ENCODE data around the gene MRPL33. TPM values are rescaled to one million over a fixed set of nuclear protein-coding genes. Genes with fewer than 3 reads are reported as not detected.

Gene MRPL33
- total and polyA plus RNA-seq, 2 experiments from 2014 or later, result 80.5 to 310 TPM

DNA sequence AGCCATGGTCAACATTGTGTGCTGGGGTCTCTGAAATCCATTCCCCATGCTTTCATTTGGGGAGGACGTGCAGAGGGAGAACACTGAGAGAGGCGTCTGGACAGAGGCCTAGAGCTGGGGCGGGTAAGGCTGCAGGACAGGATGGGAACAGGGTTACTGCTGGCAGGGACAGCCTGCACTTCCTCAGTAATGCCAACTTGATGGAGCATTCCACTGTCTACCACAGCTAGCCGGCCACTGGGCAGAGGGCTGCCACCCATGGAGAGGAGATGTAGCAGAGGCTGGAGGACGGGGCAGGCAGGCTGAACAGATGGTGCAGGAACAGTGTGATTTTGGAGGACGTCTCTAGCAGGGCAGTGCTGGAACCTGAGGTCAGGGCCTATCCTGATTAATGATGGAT is 29.3 kb downstream of the MRPL33 start (continued):
- TF ChIP-seq, protein P1, sequence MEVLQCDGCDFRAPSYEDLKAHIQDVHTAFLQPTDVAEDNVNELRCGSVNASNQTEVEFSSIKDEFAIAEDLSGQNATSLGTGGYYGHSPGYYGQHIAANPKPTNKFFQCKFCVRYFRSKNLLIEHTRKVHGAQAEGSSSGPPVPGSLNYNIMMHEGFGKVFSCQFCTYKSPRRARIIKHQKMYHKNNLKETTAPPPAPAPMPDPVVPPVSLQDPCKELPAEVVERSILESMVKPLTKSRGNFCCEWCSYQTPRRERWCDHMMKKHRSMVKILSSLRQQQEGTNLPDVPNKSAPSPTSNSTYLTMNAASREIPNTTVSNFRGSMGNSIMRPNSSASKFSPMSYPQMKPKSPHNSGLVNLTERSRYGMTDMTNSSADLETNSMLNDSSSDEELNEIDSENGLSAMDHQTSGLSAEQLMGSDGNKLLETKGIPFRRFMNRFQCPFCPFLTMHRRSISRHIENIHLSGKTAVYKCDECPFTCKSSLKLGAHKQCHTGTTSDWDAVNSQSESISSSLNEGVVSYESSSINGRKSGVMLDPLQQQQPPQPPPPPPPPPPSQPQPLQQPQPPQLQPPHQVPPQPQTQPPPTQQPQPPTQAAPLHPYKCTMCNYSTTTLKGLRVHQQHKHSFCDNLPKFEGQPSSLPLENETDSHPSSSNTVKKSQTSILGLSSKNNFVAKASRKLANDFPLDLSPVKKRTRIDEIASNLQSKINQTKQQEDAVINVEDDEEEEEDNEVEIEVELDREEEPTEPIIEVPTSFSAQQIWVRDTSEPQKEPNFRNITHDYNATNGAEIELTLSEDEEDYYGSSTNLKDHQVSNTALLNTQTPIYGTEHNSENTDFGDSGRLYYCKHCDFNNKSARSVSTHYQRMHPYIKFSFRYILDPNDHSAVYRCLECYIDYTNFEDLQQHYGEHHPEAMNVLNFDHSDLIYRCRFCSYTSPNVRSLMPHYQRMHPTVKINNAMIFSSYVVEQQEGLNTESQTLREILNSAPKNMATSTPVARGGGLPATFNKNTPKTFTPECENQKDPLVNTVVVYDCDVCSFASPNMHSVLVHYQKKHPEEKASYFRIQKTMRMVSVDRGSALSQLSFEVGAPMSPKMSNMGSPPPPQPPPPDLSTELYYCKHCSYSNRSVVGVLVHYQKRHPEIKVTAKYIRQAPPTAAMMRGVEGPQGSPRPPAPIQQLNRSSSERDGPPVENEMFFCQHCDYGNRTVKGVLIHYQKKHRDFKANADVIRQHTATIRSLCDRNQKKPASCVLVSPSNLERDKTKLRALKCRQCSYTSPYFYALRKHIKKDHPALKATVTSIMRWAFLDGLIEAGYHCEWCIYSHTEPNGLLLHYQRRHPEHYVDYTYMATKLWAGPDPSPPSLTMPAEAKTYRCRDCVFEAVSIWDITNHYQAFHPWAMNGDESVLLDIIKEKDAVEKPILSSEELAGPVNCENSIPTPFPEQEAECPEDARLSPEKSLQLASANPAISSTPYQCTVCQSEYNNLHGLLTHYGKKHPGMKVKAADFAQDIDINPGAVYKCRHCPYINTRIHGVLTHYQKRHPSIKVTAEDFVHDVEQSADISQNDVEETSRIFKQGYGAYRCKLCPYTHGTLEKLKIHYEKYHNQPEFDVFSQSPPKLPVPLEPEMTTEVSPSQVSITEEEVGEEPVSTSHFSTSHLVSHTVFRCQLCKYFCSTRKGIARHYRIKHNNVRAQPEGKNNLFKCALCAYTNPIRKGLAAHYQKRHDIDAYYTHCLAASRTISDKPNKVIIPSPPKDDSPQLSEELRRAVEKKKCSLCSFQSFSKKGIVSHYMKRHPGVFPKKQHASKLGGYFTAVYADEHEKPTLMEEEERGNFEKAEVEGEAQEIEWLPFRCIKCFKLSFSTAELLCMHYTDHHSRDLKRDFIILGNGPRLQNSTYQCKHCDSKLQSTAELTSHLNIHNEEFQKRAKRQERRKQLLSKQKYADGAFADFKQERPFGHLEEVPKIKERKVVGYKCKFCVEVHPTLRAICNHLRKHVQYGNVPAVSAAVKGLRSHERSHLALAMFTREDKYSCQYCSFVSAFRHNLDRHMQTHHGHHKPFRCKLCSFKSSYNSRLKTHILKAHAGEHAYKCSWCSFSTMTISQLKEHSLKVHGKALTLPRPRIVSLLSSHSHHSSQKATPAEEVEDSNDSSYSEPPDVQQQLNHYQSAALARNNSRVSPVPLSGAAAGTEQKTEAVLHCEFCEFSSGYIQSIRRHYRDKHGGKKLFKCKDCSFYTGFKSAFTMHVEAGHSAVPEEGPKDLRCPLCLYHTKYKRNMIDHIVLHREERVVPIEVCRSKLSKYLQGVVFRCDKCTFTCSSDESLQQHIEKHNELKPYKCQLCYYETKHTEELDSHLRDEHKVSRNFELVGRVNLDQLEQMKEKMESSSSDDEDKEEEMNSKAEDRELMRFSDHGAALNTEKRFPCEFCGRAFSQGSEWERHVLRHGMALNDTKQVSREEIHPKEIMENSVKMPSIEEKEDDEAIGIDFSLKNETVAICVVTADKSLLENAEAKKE (CRISPR knock-in tag; IDR thresholded peaks at IDR 0.05), result no peak
- TF ChIP-seq POLR2AphosphoS5 (IDR thresholded peaks at IDR 0.05; ENCODE audit: low read depth) (no peak), ETS1 (IDR thresholded peaks at IDR 0.05) (no peak), EZH2phosphoT487 (IDR thresholded peaks at IDR 0.05; ENCODE audit: unreplicated experiment) (no peak), NANOG (IDR thresholded peaks at IDR 0.05; ENCODE audit: borderline replicate concordance) (no peak), CREB1 (CRISPR knock-in tag; IDR thresholded peaks at IDR 0.05; ENCODE audit: low read depth) (no peak), STAT1 (IDR thresholded peaks at IDR 0.05; ENCODE audit: unreplicated experiment) (no peak)

DNA sequence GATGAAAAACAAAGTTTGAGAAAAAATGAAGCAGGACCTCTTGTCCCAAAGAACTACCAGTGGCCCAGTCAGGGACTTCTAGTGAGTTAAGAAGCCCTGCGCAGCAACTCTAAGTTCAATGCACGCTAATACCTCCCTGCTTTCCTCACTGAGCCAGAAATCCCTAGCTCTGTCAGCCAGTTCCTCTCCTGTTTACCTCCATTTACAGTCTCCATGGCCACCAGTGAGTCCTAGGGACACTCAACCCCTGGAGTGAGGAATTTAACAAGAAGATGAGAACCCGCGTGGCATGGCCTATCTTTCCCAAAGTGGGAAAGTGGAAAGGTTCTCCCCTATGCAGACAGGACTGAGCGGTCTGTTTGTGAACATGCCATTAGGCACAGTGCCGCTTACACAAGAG is 31.0 kb downstream of the MRPL33 start:
- no peak overlapping the region for H3K27ac Mint-ChIP-seq
- H2AFZ ChIP-seq, result no peak overlapping the region
- no peaks in the 10 kb centered on the region for H3K36me3 ChIP-seq (ENCODE audit: insufficient read depth)
- peak; percentile 8 for DNase-seq (ENCODE audit: low spot score)
- no peaks in the 10 kb centered on the region for H3K79me2 ChIP-seq (replicated peaks; ENCODE audit: insufficient read depth)
- H3K27me3 Mint-ChIP-seq (ENCODE audit: insufficient read depth, low read depth, poor library complexity), result peaks cover 6% of the 10 kb centered on the region
- H3K4me3 Mint-ChIP-seq, result no peak overlapping the region
- no peaks in the 10 kb centered on the region for H3K27me3 ChIP-seq (ENCODE audit: insufficient read depth)
- no peak for ATAC-seq
- H3K36me3 Mint-ChIP-seq (ENCODE audit: low read depth), result no peaks in the 10 kb centered on the region
- no peak overlapping the region for H3K4me3 ChIP-seq
- no peaks in the 10 kb centered on the region for H3K4me1 Mint-ChIP-seq
- no peak overlapping the region for H3K4me2 ChIP-seq
- no peak overlapping the region for H3K27ac ChIP-seq (ENCODE audit: low read depth)
- H3K9me3 Mint-ChIP-seq, result no peaks in the 10 kb centered on the region
- no peaks in the 10 kb centered on the region for H3F3A ChIP-seq (replicated peaks; ENCODE audit: low read depth)
- H3K4me1 ChIP-seq (ENCODE audit: insufficient read depth), result no peaks in the 10 kb centered on the region
- no peaks in the 10 kb centered on the region for H3K9me2 ChIP-seq (ENCODE audit: insufficient read depth)
- no peaks in the 10 kb centered on the region for H4K20me1 ChIP-seq (replicated peaks; ENCODE audit: insufficient read depth)
- no peak for TF ChIP-seq EZH2phosphoT487 (IDR thresholded peaks at IDR 0.05; ENCODE audit: unreplicated experiment)
- no peak for TF ChIP-seq STAT1 (IDR thresholded peaks at IDR 0.05; ENCODE audit: unreplicated experiment)
- TF ChIP-seq JUNB (IDR thresholded peaks at IDR 0.05; ENCODE audit: unreplicated experiment), result no peak
- no peak for TF ChIP-seq EZH2 (IDR thresholded peaks at IDR 0.05; ENCODE audit: low read depth, unreplicated experiment)
- TF ChIP-seq POLR2AphosphoS5 (IDR thresholded peaks at IDR 0.05; ENCODE audit: low read depth), result no peak
- no peak for TF ChIP-seq CREB1 (CRISPR knock-in tag; IDR thresholded peaks at IDR 0.05; ENCODE audit: low read depth)
- TF ChIP-seq, protein P1 (CRISPR knock-in tag; IDR thresholded peaks at IDR 0.05), result no peak
